ENCODE results near the gene REV3L.
"Not testable (repeated sequence)": the region's sequence is repeated elsewhere in the genome, so short reads cannot be mapped to it uniquely, and the experiment has no call there.

Gene REV3L

DNA sequence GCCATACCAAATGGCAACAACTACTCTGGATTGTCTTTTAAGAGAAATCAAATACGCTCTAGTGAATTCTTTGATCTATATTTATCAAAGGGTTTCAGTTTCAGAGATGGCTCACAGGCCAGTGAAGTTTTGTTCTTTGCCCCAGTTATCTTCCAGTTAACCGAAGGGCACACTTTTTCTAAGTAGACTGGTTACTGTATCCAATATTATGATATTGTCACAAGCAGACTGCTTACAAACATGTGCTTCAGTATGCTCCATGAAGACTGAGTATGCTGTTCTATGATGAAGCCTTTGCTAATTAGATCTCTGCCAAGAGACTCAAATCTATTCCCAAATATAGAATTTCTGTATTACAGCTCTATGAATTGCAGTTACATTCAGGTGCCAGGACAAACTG lies 181.1 kb downstream of the REV3L start:
- no peak for DNase-seq (ENCODE audit: low read depth in 2 of 2)

- not testable (repeated sequence) for DNase-seq (ENCODE audit: low read depth in 2 of 2)
Measured at GRCh38 chr6:111300938-111301800, 181.8 kb downstream of the REV3L start.

- no peak for DNase-seq (ENCODE audit: low read depth in 2 of 2)
Measured at GRCh38 chr6:111297776-111298175, 185.2 kb downstream of the REV3L start.

DNA sequence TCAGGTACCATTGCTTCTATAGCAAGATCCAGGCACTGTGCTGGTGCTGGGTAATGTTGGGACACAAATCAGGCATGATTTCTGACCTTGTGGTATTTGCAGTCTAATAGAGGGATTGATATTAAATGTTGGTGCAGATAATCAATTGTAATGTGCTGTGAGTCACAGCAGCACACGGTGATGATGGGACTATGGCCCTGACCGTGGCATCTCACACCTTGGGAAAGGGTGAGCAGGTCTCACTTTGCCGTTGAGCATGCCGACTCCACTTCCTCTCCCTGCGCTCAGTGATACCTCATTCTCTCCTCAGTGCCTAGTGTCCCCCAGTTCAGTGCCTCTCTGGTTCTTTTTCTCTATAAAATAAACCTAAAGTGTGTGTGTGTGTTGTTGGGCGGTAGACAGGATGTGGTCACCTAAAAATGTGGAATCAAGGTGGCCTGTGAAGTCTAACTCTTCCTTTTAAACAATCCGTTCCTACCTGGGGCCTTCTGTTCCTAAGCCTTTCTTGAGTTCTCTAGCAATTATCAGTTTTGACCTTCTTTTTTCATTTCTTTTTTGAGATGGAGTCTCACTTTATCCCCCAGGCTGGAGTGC lies 188.5 kb downstream of the REV3L start:
- no peak for DNase-seq (ENCODE audit: low read depth in 2 of 2)

DNA sequence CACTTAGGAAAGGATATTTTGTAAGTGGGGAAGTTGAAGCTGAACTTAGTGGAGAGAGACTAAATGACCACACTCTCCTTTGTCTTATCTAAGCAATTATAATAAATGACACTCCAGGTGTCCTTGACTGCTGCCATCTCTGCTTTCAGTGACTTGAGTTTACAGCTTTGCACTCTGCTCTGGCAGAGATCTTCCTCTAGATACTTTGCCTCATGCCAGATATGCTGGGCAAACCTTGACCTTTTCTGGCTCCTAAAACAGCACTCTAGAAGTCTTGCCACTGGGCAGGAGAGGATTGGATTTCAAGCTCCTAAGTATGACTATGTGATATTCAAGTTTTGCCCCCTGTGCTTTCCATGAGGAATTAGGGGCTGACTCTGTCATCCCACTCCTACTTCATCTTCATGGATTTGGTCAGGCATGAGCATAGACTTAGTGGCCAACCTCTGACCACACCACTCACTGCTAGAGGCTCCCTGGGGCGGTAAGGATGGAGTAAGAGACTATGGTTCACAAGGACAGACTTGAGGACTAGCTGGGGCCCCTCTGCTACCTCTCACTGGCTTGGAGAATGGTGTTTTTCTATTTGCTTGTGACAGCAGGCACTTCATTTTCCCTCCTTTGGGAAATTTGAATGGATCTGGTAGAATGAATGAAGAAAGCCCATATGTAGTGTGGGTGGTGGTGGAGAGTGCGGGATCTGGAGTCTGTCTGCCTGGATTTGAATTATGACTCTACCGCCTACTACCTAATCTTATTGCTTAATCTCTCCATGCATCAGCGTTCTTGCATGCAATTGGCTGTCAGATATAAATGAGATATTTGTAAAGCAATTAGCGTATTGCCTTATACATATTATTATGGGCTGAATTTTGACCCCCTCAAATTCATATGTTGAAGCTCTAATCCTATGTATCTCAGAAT lies 191.4 kb downstream of the REV3L start:
- DNase-seq (ENCODE audit: low read depth in 2 of 2) = no peak

GRCh38 chr6:111290689-111291335 lies 192.2 kb downstream of the REV3L start:
- DNase-seq (ENCODE audit: low read depth in 2 of 2) = not testable (repeated sequence)

- DNase-seq (ENCODE audit: low read depth in 2 of 2) = not testable (repeated sequence)
Measured at GRCh38 chr6:111284356-111284755, 198.7 kb downstream of the REV3L start.

DNA sequence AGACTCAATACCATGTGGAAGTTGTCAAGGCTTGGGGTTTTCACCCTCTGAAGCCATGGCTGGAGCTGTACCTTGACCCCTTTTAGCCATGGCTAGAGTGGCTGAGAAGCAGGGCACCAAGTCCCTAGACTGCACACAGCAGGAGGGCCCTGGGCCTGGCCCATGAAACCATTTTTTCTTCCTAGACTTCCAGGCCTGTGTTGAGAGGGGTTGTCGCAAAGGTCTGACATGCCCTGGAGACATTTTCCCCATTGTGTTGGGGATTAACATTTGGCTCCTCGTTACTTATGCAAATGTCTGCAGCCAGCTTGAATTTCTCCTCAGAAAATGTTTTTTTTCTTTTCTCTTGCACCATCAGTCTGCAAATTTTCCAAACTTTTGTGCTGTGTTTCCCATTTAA lies 199.3 kb downstream of the REV3L start:
- no peak for DNase-seq (ENCODE audit: low read depth in 2 of 2)

- DNase-seq (ENCODE audit: low read depth in 2 of 2) = no peak
Measured at GRCh38 chr6:111282515-111282914, 200.5 kb downstream of the REV3L start.

DNA sequence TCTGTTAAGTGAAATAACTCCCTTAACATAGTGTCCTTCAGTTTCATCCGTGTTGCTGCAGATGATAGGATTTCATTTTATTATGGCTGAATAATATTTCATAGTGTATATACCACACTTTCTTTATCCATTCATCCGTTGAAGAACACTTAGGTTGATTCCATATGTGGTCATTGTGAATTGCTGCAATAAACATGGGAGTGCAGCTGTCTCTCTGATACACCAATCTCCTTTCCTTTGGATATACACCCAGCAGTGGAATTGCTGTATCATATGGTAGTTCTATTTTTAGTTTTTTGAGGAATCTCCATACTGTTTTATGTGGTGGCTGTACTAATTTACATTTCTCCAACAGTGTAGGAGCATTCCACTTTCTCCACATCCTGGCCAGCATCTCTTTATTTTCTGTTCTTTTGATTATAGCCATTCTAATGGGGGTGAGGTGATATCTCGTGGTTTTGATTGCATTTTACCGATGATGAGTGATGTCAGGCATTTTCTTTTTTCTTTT lies 202.5 kb downstream of the REV3L start:
- no peak for DNase-seq (ENCODE audit: low read depth in 2 of 2)

DNA sequence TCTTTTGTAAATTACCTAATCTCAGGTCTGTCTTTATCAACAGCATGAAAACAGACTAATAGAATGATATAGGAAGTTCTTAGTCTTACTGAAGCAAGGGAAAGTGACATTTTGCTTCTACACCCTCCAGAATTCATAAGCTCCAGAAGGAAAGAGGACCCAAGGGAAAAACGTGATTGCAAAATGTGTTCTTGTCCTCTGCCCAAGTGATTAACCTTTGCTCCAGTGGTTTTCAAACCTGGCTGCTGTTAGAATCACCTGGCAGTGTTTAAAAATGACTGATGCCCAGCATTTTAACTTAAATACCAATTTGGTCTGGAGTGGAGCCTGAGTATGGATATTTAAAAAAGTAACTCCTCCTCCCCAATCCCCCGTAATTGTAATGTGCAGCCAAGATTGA lies 204.3 kb downstream of the REV3L start:
- no peak for DNase-seq (ENCODE audit: low read depth in 2 of 2)

DNA sequence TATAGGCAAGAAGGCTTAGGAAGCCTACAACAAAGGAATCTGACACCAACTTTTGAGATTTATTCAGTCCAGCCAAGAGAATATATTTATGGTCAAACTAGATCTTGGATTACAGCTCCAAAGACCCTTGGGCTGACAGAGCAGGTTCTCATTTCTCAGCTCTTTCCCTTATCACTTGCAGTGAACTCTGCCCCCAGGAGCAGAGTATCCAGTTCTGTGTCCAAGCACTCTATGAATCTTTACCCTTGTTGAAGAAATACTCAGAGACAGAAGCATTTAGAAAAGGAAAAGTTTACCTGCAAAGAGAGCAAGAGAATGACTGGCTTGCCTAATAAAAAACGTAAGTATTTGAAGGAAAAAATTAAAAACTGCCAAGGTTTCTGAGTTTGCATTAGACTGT lies 205.2 kb downstream of the REV3L start:
- no peak for DNase-seq (ENCODE audit: low read depth in 2 of 2)

DNA sequence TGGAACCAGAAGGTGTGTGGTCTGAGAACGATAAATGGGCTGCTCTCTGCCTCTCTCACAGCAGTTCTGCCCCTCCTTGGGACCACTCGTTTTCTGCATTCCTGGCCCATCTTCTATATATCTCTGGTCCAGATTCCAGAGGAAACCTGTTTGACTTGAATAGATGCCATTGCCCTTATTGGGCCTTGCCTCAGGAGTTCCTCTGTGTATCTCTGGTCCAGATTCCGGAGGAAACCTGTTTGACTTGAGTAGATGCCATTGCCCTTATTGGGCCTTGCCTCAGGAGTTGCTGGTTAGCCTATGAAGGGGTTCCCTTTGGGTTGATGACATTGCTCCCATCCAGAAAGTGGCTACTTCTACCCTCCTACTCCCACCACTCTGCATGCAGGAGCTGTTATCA lies 206.3 kb downstream of the REV3L start:
- DNase-seq (ENCODE audit: low read depth in 2 of 2) = no peak

DNA sequence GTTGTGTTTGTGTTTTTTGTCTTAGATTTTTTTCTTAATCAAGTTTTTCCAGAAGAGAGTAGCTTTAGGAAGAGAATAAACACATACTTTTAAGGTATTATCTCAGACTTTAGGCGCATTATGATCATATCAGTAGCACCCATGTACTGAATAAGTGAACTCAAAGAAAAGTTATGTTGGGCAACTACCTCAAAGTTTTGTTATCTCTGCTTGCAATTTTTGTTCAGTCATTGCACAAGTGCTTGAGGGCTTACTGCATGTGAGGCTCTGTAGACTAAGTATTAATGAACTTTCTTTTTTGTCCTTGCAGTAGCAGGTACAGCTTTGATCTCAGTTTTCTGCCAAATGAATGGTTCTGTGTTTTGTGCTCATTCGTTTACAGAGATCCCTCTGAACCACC lies 206.7 kb downstream of the REV3L start:
- DNase-seq (ENCODE audit: low read depth in 2 of 2) = no peak

- no peak for DNase-seq (ENCODE audit: low read depth in 2 of 2)
Measured at GRCh38 chr6:111274593-111275217, 208.3 kb downstream of the REV3L start.

- DNase-seq (ENCODE audit: low read depth in 2 of 2) = no peak
Measured at GRCh38 chr6:111270121-111270520, 212.9 kb downstream of the REV3L start.

DNA sequence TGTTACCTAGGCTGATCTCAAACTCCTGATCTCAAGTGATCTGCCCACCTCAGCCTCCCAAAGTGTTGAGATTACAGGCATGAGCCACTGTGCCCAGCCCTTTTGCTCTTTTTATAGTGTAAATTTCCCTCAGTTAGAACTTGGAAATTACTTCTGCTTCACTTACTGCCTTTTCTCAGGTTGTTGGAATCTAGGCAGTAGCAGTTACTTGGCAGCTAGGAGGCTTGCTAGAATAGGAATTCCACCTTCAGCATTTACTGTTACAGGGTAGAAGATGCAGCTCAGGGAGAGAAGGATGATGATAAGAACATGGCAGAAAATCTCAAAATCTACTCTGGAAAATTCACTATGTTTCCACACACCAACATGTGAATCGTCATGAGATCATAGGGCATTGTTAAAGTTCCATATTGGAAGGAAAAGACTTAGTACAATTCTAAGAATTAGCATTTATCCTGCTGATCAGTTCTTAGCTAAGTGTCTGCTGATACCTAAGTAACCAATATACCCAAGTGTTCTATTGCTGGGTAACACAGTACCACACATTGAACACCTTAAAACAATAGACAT lies 213.5 kb downstream of the REV3L start:
- no peak for DNase-seq (ENCODE audit: low read depth in 2 of 2)

DNA sequence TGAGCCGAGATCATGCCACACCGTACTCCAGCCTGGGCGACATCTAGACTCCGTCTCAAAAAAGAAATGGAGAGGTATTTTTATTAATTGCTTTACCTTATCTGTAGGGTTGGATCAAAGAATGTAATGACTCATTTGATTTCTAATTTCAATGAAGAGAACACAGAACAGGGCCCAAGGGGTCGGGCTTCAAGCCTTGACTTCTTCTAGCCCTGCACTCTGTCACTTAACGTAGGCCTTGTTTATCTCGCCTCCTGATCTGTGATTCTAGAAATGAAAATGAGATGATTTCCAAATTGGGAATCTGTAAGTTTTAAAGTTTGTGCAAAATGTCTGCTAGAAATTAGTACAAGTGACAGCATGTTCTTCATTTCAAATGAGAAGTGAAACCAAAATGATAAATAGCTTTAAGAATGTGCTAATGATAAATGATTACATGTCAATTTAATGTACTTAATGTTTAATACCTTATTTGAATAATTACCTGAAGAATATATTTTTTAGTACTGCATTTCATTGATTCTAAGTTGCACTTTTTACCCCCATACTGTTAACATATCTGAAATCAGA lies 215.2 kb downstream of the REV3L start:
- no peak for DNase-seq (ENCODE audit: low read depth in 2 of 2)

GRCh38 chr6:111266276-111266675 lies 216.7 kb downstream of the REV3L start:
- no peak for DNase-seq (ENCODE audit: low read depth in 2 of 2)

- DNase-seq (ENCODE audit: low read depth in 2 of 2) = no peak
Measured at GRCh38 chr6:111265842-111266241, 217.2 kb downstream of the REV3L start.

All from stimulated activated CD4-positive, alpha-beta T cell treated with anti-CD3 and anti-CD28 coated beads, Interleukin-1b, Interleukin-23, amount 100 ng/mL, for 4 hours (primary cell).